H1 (cell line): ENCODE results near the gene KIR3DL1. TPM values are rescaled to one million over a fixed set of nuclear protein-coding genes. Genes with fewer than 3 reads are reported as not detected.

Experiments used
- CTCF ChIA-PET: fragments of 300-600 bp; sonication (Branson Sonifier 250); formaldehyde crosslinking; loops from one replicate; lab custom pipeline; 2021; ENCODE audit not compliant: partially characterized antibody; lab: Charles Lee
- POLR2A ChIA-PET: fragments of 300-600 bp; sonication (Branson Sonifier 250); formaldehyde crosslinking; loops from one replicate; lab custom pipeline; 2021; ENCODE audit warnings: inconsistent platforms; ENCODE audit not compliant: partially characterized antibody; lab: Charles Lee
- DNase-seq, 2 experiments: peaks; one replicate each; pipeline versions ENCODE4 v3.0.0 to v3.0.0-alpha.2; 2010 to 2022; ENCODE audit warnings: low spot score in 2 of 2, low read depth in 1 of 2, mixed read lengths in 1 of 2
- FAIRE-seq: peaks from 2 replicates; lab custom pipeline; 2011; peaks lifted over from hg19 to GRCh38; lab: Jason Lieb, UNC
- H2AFZ ChIP-seq: 2 replicates; pipeline ENCODE4 v1.8.1; 2012; ENCODE audit warnings: low read length, inconsistent platforms
- H2AK5ac ChIP-seq: 2 replicates; pipeline ENCODE4 v1.6.1; 2013; ENCODE audit warnings: low read depth, low read length
- H2BK120ac ChIP-seq: replicated peaks from 2 replicates; pipeline ENCODE3; 2013; ENCODE audit warnings: low read depth, low read length, inconsistent platforms
- H2BK12ac ChIP-seq: 2 replicates; pipeline ENCODE4 v1.6.1; 2013; ENCODE audit warnings: low read depth, low read length
- H2BK15ac ChIP-seq: 2 replicates; pipeline ENCODE4 v1.6.1; 2013; ENCODE audit warnings: low read length
- H2BK20ac ChIP-seq: 2 replicates; pipeline ENCODE4 v1.6.1; 2013; ENCODE audit warnings: low read length
- H2BK5ac ChIP-seq: 2 replicates; pipeline ENCODE4 v1.6.1; 2013; ENCODE audit warnings: low read depth, low read length
- H3K14ac ChIP-seq: 2 replicates; pipeline ENCODE4 v1.6.1; 2013; ENCODE audit warnings: inconsistent platforms; ENCODE audit not compliant: insufficient read length
- H3K18ac ChIP-seq: 2 replicates; pipeline ENCODE4 v1.6.1; 2013; ENCODE audit warnings: low read length; ENCODE audit errors: extremely low read depth
- H3K23ac ChIP-seq: 2 replicates; pipeline ENCODE4 v1.6.1; 2013; ENCODE audit warnings: inconsistent platforms; ENCODE audit not compliant: insufficient read length
- H3K23me2 ChIP-seq: 2 replicates; pipeline ENCODE4 v1.6.1; 2013; ENCODE audit warnings: low read depth, low read length
- H3K27ac ChIP-seq: 2 replicates; pipeline ENCODE4 v1.6.1; 2011; ENCODE audit warnings: low read depth, low read length, inconsistent platforms
- H3K27me3 ChIP-seq, 4 experiments: replicated peaks in 1 of 4; 1 replicate in 1 of 4; 2 replicates in 3 of 4; pipeline versions ENCODE4 v1.6.1 to v1.8.1; 2011 to 2013; ENCODE audit warnings: low read length in 3 of 4, mild to moderate bottlenecking in 3 of 4, inconsistent platforms in 2 of 4, mixed read lengths in 2 of 4, moderate library complexity in 1 of 4; ENCODE audit not compliant: control insufficient read depth in 3 of 4, insufficient read depth in 3 of 4; ENCODE audit errors: extremely low read depth in 1 of 4
- H3K36me3 ChIP-seq, 4 experiments: 2 replicates each; pipeline versions ENCODE4 v1.6.1 to v1.8.1; 2011 to 2013; ENCODE audit warnings: mild to moderate bottlenecking in 4 of 4, low read length in 3 of 4, moderate library complexity in 2 of 4, control low read depth in 1 of 4, inconsistent platforms in 1 of 4; ENCODE audit not compliant: insufficient read depth in 4 of 4, control insufficient read depth in 2 of 4
- H3K4ac ChIP-seq: replicated peaks from 2 replicates; pipeline ENCODE3; 2013; ENCODE audit warnings: low read length, low read depth, mixed read lengths, inconsistent platforms; ENCODE audit not compliant: insufficient read length
- H3K4me1 ChIP-seq, 4 experiments: replicated peaks in 1 of 4; 1 replicate in 1 of 4; 2 replicates in 3 of 4; pipeline versions ENCODE4 v1.6.1 to v1.8.1; 2011 to 2013; ENCODE audit warnings: low read length in 3 of 4, inconsistent platforms in 2 of 4, mixed read lengths in 1 of 4; ENCODE audit not compliant: insufficient read depth in 4 of 4, control insufficient read depth in 3 of 4
- H3K4me2 ChIP-seq, 2 experiments: 2 replicates each; pipeline versions ENCODE4 v1.6.1 to v1.8.1; 2011 to 2013; ENCODE audit warnings: low read depth in 2 of 2, low read length in 2 of 2, control low read depth in 1 of 2, inconsistent platforms in 1 of 2, mild to moderate bottlenecking in 1 of 2; ENCODE audit not compliant: insufficient read depth in 1 of 2
- H3K4me3 ChIP-seq, 4 experiments: fragments of 200-600, 300-600 bp in 1 of 4; sonication (generic), shearing (Covaris generic), sonication (Bioruptor Twin) in 1 of 4; 2 replicates each; pipeline versions ENCODE4 v1.5.1 to v1.8.1; 2011 to 2016; ENCODE audit warnings: low read length in 4 of 4, low read depth in 3 of 4, control low read depth in 2 of 4, inconsistent platforms in 2 of 4, mild to moderate bottlenecking in 2 of 4, mixed read lengths in 1 of 4, moderate library complexity in 1 of 4; ENCODE audit not compliant: insufficient read depth in 2 of 4; ENCODE audit errors: extremely low read depth in 1 of 4
- H3K56ac ChIP-seq: replicated peaks from 2 replicates; pipeline ENCODE3; 2013; ENCODE audit warnings: low read depth, mild to moderate bottlenecking, mixed read lengths, low read length, inconsistent platforms; ENCODE audit not compliant: insufficient read length
- H3K79me1 ChIP-seq: 2 replicates; pipeline ENCODE4 v1.6.1; 2013; ENCODE audit warnings: low read depth, low read length, control low read depth
- H3K79me2 ChIP-seq, 2 experiments: 2 replicates each; pipeline versions ENCODE4 v1.6.1 to v1.8.1; 2012 to 2013; ENCODE audit warnings: low read length in 2 of 2, mild to moderate bottlenecking in 2 of 2, inconsistent platforms in 1 of 2; ENCODE audit not compliant: insufficient read depth in 2 of 2, control insufficient read depth in 1 of 2
- H3K9ac ChIP-seq, 4 experiments: replicated peaks in 1 of 4; 1 replicate in 1 of 4; 2 replicates in 3 of 4; pipeline versions ENCODE4 v1.6.1 to v1.8.1; 2011 to 2013; ENCODE audit warnings: low read depth in 3 of 4, low read length in 3 of 4, control low read depth in 2 of 4, mild to moderate bottlenecking in 2 of 4, moderate library complexity in 2 of 4, inconsistent platforms in 1 of 4; ENCODE audit errors: extremely low read depth in 1 of 4
- H3K9me3 ChIP-seq, 2 experiments: 2 replicates each; pipeline versions ENCODE4 v1.6.1 to v1.8.1; 2012 to 2013; ENCODE audit warnings: mild to moderate bottlenecking in 2 of 2, moderate library complexity in 2 of 2, control low read depth in 1 of 2, inconsistent platforms in 1 of 2, low read depth in 1 of 2, low read length in 1 of 2, mixed read lengths in 1 of 2; ENCODE audit not compliant: insufficient read depth in 2 of 2
- H4K20me1 ChIP-seq, 2 experiments: replicated peaks in 1 of 2; 2 replicates each; pipeline versions ENCODE3 to v1.8.1; 2011 to 2013; ENCODE audit warnings: inconsistent platforms in 2 of 2, low read length in 2 of 2, mild to moderate bottlenecking in 1 of 2; ENCODE audit not compliant: insufficient read depth in 2 of 2, control insufficient read depth in 1 of 2
- H4K5ac ChIP-seq: 2 replicates; pipeline ENCODE4 v1.6.1; 2013; ENCODE audit warnings: low read length, low read depth, mixed read lengths, inconsistent platforms; ENCODE audit not compliant: insufficient read length
- H4K8ac ChIP-seq: 2 replicates; pipeline ENCODE4 v1.8.0; 2013; ENCODE audit warnings: mild to moderate bottlenecking, moderate library complexity, low read length, inconsistent platforms; ENCODE audit not compliant: insufficient read depth; ENCODE audit errors: extremely low read depth
- H4K91ac ChIP-seq: replicated peaks from 2 replicates; pipeline ENCODE3; 2013; ENCODE audit warnings: low read length, mixed read lengths, inconsistent platforms; ENCODE audit not compliant: insufficient read length
- CTBP2 ChIP-seq: IDR thresholded peaks from 2 replicates; pipeline ENCODE4 v1.7.0; 2011; ENCODE audit warnings: borderline replicate concordance, mild to moderate bottlenecking, moderate library complexity, mixed read lengths, low read length; ENCODE audit not compliant: insufficient read depth, insufficient read length
- E2F6 ChIP-seq: IDR thresholded peaks from 2 replicates; pipeline ENCODE4 v1.6.1; 2012; ENCODE audit warnings: inconsistent platforms
- EP300 ChIP-seq, 2 experiments: IDR thresholded peaks; 1 replicate in 1 of 2; 2 replicates in 1 of 2; pipeline ENCODE4 v1.6.1; 2011 to 2012; ENCODE audit warnings: low read depth in 2 of 2, low read length in 2 of 2, mild to moderate bottlenecking in 2 of 2, borderline replicate concordance in 1 of 2, inconsistent platforms in 1 of 2, moderate library complexity in 1 of 2
- MAFK ChIP-seq: IDR thresholded peaks from 2 replicates; pipeline ENCODE4 v1.6.1; 2012; ENCODE audit warnings: low read depth, mild to moderate bottlenecking, improper control_type of control experiment, low read length
- RAD21 ChIP-seq, 2 experiments: IDR thresholded peaks in 1 of 2; conservative IDR thresholded peaks in 1 of 2; 2 replicates each; pipeline ENCODE4 v1.6.1; 2011; ENCODE audit warnings: low read depth in 2 of 2, low read length in 2 of 2, improper control_type of control experiment in 1 of 2, inconsistent platforms in 1 of 2, mild to moderate bottlenecking in 1 of 2, moderate library complexity in 1 of 2
- SRF ChIP-seq: IDR thresholded peaks from 2 replicates; pipeline ENCODE4 v1.6.1; 2011; ENCODE audit warnings: mild to moderate bottlenecking, low read depth, low read length, moderate library complexity
- TAF7 ChIP-seq: optimal IDR thresholded peaks from 2 replicates; pipeline ENCODE3; 2011; ENCODE audit warnings: low read depth, mild to moderate bottlenecking, inconsistent platforms, low read length, moderate library complexity, borderline replicate concordance
- WGBS, 2 experiments: shearing (Covaris generic) in 1 of 2; methylation state at CpG; one replicate each; pipeline versions ENCODE4 v1.1.6 to v1.1.7; 2013 to 2015; ENCODE audit warnings: low lambda C conversion rate in 2 of 2, mixed read lengths in 2 of 2, inconsistent platforms in 1 of 2, low coverage in 1 of 2, missing lambda C conversion rate in 1 of 2; ENCODE audit not compliant: insufficient replicate concordance in 2 of 2, insufficient coverage in 1 of 2, insufficient read length in 1 of 2; ENCODE audit errors: extremely low coverage in 1 of 2, missing lambda C conversion rate in 1 of 2; 5-methylcytosine and 5-hydroxymethylcytosine counted together
- polyA plus RNA-seq, 7 experiments: library from polyadenylated mRNA; depleted of rRNA in 3 of 7; stranded (reverse) in 5 of 7; unstranded in 2 of 7; fragments of >200 nt in 5 of 7; fragments of 200-250 nt in 2 of 7; gene quantifications; 1 replicate in 5 of 7; 2 replicates in 1 of 7; 4 replicates in 1 of 7; pipeline versions ENCODE4 v1.2.1 to v1.2.3, GENCODE V29; 2011 to 2013; ENCODE audit warnings: missing spikeins in 2 of 7, mixed read lengths in 2 of 7
- total RNA-seq: library from RNA; stranded (reverse); fragmentation: NEBNext Ultra II Directional; extraction: Animal tissue kit (Norgen Biotek cat#: 25700); gene quantifications from 2 replicates; pipeline ENCODE4 v1.2.1, GENCODE V29; 2021

The KIR3DL1 gene
- total and polyA plus RNA-seq, 2 of the 8 experiments (the other 6 are each of a cell fraction or from before 2014, with no cell fraction given) = not detected

DNA sequence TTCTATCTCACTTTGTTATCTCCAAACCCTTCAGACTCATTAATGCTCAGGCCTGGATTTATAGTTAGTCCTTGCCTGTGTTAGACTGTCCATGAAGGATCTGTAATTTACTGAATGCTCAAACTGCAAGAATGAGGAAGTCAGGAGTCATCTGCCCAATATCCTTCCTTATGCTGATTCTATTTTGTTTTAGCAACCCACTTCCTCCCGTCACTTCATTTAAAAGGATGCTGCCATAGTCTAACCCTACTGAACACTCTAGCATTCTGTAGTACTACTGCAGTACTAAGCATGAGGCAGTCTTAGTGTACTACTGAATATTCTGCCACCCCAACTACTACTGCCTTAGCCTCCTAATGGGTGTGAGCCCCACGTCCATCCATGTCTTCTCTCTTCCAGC lies 59.2 kb downstream of the KIR3DL1 start:
- Histone ChIP-seq H3K36me3 (no peaks in the 10 kb centered on the region), H3K4me2 (no peak overlapping the region), H3K18ac (no peak overlapping the region), H3K9me3 (peaks cover 0 to 3% of the 10 kb centered on the region in 2 experiments; a peak in 2 of 4 replicates), H3K9ac (no peak overlapping the region), H3K4me1 (no peaks in the 10 kb centered on the region), H3K27ac (no peak overlapping the region), H2AFZ (no peak overlapping the region), H3K79me1 (no peaks in the 10 kb centered on the region), H2BK5ac (no peak overlapping the region), H2BK15ac (no peak overlapping the region), H3K27me3 (no peaks in the 10 kb centered on the region), H2BK20ac (no peak overlapping the region), H4K5ac (no peak overlapping the region), H2BK120ac (no peak overlapping the region), H4K91ac (no peak overlapping the region), H3K23ac (no peak overlapping the region), H3K23me2 (no peaks in the 10 kb centered on the region), H3K14ac (no peak overlapping the region), H4K20me1 (no peaks in the 10 kb centered on the region), H3K4ac (no peak overlapping the region), H3K79me2 (no peaks in the 10 kb centered on the region), H2BK12ac (no peak overlapping the region), H3K56ac (no peak overlapping the region), H3K4me3 (no peak overlapping the region), H2AK5ac (no peak overlapping the region), H4K8ac (no peak overlapping the region)
- ChIA-PET POLR2A (interaction anchor here (0.6 kb wide), 1 partner anchor 172 kb away, joined by 3 read pairs; no protein-coding TSS in a partner anchor), CTCF (interaction anchor here (0.6 kb wide), 2 partner anchors 79 to 397 kb away, joined by 4 read pairs; no protein-coding TSS in a partner anchor)
- WGBS, 2 experiments = 74% methylated on average over 2 of the region's 2 CpGs; no CpG with 5 or more reads in 1 of the 2 experiments
- DNase-seq = no peak
- no peak for FAIRE-seq
- no peak for TF ChIP-seq TAF7
- no peak for TF ChIP-seq RAD21 (IDR thresholded peaks at IDR 0.05 in 1 of 2, conservative IDR thresholded peaks at IDR 0.05 in 1 of 2; ENCODE audit: low read depth in 2 of 2, low read length in 2 of 2)
- no peak for TF ChIP-seq E2F6
- no peak for TF ChIP-seq SRF
- TF ChIP-seq EP300 (IDR thresholded peaks at IDR 0.05; ENCODE audit: borderline replicate concordance in 1 of 2, low read depth in 2 of 2, low read length in 2 of 2) = no peak
- TF ChIP-seq CTBP2 = no peak
- TF ChIP-seq MAFK = no peak
